GM12874 (cell line): Measurements from ENCODE around the gene OVOL3.

Experiments used
- CTCF ChIP-seq: IDR thresholded peaks from 2 replicates; pipeline ENCODE4 v1.5.1; 2011; ENCODE audit warnings: low read depth, mild to moderate bottlenecking, control low read depth, low read length, moderate library complexity; ENCODE audit not compliant: insufficient read depth

Gene OVOL3

DNA sequence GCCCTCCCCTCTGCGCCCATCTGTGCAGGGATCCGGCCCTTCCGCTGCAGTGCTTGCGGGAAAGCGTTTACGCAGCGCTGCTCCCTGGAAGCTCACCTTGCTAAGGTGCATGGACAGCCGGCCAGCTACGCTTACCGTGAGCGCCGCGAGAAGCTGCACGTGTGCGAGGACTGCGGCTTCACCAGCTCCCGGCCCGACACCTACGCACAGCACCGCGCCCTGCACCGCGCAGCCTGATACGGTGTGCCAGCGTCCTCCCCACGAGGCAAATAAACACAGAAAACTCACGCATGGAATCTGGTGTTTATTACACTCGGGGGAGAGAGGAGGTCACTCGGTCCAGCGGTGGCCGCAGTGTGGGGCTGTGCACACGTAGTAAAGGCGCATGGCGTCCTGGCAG is 2.5 kb downstream of the OVOL3 start:
- no peak for TF ChIP-seq CTCF

GRCh38 chr19:36113894-36114720 is 3.2 kb downstream of the OVOL3 start:
- no peak for TF ChIP-seq CTCF

- TF ChIP-seq CTCF: no peak
Observed at GRCh38 chr19:36114721-36115452, 3.9 kb downstream of the OVOL3 start, which contains the start of gene POLR2I. TSS of gene POLR2I (minus strand) at chr19:36114875. CDS start at chr19:36114856, 19 bp downstream.

DNA sequence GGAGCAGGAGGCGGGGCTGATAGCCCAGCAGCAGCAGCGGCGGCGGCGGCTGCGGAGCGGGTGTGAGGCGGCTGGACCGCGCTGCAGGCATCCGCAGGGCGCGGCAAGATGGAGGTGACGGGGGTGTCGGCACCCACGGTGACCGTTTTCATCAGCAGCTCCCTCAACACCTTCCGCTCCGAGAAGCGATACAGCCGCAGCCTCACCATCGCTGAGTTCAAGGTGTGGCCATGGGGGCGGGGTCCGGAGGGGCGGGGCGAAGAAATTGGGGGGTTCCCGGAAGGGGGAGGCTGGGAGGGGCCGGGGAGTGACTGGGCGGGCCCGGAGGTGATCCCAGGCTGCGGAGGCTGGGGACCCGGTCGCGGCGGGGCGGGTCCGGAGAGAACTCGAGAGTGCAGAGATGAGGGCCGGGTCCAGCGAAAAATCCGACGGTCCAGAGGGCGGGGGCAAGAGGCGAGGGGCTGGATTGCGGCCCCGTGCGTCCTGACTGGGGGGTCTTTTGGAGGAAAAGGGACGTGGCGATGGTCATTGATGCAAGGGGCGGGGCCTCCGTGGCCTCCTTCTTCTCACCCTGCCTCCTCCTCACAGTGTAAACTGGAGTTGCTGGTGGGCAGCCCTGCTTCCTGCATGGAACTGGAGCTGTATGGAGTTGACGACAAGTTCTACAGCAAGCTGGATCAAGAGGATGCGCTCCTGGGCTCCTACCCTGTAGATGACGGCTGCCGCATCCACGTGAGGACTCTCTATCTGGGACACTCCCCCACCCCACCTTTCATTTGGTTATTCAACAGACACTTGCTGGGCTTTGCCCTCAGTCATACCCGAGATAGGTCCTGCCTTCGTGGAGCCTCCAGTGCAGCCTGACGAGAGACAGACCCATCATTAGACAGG is 4.8 kb downstream of the OVOL3 start, which contains the start of gene TBCB:
Gene TBCB (plus strand): TSS at position 16 of the 891 bp plus-strand sequence. CDS start 93 bp downstream, at position 109.
- no peak for TF ChIP-seq CTCF

DNA sequence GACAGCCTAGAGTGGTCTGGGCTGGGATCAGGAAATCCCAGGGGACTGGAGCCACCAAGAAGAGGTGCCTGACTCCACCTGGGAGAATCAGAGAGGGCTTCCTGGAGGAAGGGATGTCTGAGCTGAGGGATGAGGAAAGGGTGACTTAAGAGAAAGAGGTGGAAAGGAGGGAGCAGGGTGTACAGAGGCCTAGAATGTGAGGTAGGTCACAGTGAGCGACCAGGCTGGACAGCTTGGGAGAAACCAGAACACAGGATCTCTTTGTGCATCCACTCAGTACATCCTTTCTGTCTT is 5.3 kb downstream of the OVOL3 start:
- TF ChIP-seq CTCF: no peak

GRCh38 chr19:36120092-36120983 is 9.4 kb downstream of the OVOL3 start:
- no peak for TF ChIP-seq CTCF
